Measurements from ENCODE around the gene GLIS1.

DNA sequence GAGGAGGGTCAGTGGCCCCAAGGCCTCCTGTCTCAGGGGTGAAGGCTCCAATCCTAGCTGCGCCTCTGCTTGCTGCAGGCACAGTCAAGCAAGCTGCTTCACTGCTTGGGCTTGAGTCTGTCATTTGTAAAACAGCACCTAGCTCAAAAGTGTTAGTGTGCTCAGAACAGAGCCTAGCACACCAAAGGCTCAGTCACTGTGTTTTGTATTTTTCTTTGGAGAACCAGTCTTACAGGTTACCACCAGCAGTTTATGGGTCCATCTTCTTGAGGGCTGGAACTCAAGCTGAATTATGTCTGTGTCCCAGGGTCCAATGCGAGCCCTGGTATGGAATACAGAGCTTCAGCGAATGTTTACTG lies 166.2 kb downstream of the GLIS1 start:
- TF ChIP-seq CTCF (conservative IDR thresholded peaks at IDR 0.05; ENCODE audit: low read depth in 2 of 2) (no peak), EZH2 (IDR thresholded peaks at IDR 0.05; ENCODE audit: low read depth, unreplicated experiment) (no peak), STAT1 (IDR thresholded peaks at IDR 0.05; ENCODE audit: unreplicated experiment) (no peak), POLR2AphosphoS5 (IDR thresholded peaks at IDR 0.05; ENCODE audit: low read depth) (no peak), REST (IDR thresholded peaks at IDR 0.05; ENCODE audit: unreplicated experiment) (no peak), NANOG (IDR thresholded peaks at IDR 0.05; ENCODE audit: borderline replicate concordance) (no peak), EZH2phosphoT487 (IDR thresholded peaks at IDR 0.05; ENCODE audit: unreplicated experiment) (no peak), JUNB (IDR thresholded peaks at IDR 0.05; ENCODE audit: unreplicated experiment) (no peak), ZNF331 (CRISPR knock-in tag; IDR thresholded peaks at IDR 0.05; ENCODE audit: low read depth) (no peak), CREB1 (CRISPR knock-in tag; IDR thresholded peaks at IDR 0.05; ENCODE audit: low read depth) (no peak), ZNF114 (CRISPR knock-in tag; IDR thresholded peaks at IDR 0.05) (no peak)
- TF ChIP-seq, protein P1, sequence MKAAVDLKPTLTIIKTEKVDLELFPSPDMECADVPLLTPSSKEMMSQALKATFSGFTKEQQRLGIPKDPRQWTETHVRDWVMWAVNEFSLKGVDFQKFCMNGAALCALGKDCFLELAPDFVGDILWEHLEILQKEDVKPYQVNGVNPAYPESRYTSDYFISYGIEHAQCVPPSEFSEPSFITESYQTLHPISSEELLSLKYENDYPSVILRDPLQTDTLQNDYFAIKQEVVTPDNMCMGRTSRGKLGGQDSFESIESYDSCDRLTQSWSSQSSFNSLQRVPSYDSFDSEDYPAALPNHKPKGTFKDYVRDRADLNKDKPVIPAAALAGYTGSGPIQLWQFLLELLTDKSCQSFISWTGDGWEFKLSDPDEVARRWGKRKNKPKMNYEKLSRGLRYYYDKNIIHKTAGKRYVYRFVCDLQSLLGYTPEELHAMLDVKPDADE (IDR thresholded peaks at IDR 0.05): no peak

All from GM23338 (cell line).